GM18502 (cell line): Measurements from ENCODE around the gene DCLK2.
A peak's percentile ranks its signal among the peaks of the same experiment; 100 is the strongest.

Experiments
- ATAC-seq: cut with Tn5 transposase; IDR thresholded peaks from one replicate; pipeline ENCODE4 v1.9.1; 2021; ENCODE audit warnings: mild to moderate bottlenecking; ENCODE audit not compliant: unreplicated experiment, poor library complexity

Gene DCLK2

DNA sequence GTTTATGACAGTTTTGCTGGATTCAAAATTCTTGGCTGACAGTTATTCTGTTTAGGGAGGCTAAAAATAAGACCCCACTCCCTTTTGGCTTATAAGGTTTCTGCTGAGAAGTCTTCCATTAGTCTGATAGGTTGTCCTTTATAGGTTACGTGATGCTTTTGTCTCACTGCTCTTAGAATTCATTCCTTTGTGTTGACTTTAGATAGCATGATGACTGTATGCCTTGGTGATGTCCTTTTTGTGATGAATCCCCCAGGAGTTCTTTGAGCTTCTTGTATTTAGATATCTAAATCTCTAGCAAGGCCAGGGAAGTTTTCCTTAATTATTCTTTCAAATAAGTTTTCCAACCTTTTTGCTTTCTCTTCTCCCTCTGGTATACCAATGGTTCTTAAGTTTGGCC lies 36.4 kb downstream of the DCLK2 start:
- no peak for ATAC-seq

DNA sequence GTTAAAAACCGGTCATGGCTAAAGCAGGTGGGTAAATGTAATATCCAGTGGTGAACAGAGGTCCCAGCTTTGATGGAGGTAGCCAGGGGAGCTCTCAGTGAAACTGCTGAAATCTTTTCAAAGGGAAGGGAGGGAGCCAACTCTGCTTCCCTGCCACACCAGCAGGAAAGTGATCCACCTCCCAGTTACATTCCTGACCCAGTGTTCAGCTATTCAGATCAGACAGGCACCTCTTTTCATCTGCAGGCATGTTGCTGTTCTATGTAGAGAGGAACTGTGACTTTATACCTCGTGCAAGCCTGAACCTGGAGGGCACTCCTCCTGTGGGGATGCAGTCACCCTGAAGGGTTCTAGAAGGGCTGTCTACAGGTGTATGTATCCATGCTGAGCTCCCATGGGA lies 37.6 kb downstream of the DCLK2 start:
- no peak for ATAC-seq

- ATAC-seq = no peak
Observed at GRCh38 chr4:150116506-150116905, 38.3 kb downstream of the DCLK2 start.

DNA sequence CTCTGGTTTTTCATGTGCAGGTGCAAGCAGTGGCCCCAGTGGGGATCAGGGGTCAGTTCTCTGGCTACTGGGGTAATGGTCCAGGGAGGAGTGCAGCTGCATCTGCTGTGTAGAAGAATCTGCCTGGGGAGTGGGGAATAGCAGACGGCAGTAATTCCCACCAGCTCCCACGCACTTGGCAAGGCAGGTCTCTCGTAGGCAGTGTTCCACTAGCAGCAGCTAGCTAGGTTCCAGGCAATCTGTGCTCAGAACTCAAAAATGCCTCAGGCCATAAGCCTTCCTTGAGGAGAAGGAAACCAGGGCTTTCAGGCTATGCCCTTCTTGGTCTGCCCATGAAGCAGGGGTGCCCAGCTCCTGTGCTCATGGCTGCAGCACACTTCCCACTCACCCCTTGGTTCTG lies 38.8 kb downstream of the DCLK2 start:
- no peak for ATAC-seq

DNA sequence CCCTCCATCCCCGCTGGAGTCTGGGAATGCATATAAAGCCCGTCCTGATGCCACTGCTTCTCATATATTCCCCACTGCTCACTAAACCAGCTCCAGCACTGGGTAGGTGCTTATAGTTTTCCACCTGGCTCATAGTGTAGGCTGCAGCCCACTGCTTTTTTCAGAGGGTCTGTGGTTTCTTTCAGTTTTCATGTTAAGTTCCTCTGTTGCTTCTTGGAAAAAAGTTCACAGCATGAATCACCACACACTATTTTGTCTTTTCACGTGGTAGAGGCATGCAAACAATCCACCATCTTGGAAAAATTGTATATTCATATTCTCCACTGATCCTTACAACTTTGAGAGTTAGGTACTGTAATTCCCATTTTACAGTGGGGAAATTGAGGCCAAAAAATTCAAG lies 39.4 kb downstream of the DCLK2 start:
- no peak for ATAC-seq

- ATAC-seq = no peak
Observed at GRCh38 chr4:150119492-150119891, 41.2 kb downstream of the DCLK2 start.

- peak; percentile 35 for ATAC-seq
Observed at GRCh38 chr4:150123087-150123486, 44.8 kb downstream of the DCLK2 start.

DNA sequence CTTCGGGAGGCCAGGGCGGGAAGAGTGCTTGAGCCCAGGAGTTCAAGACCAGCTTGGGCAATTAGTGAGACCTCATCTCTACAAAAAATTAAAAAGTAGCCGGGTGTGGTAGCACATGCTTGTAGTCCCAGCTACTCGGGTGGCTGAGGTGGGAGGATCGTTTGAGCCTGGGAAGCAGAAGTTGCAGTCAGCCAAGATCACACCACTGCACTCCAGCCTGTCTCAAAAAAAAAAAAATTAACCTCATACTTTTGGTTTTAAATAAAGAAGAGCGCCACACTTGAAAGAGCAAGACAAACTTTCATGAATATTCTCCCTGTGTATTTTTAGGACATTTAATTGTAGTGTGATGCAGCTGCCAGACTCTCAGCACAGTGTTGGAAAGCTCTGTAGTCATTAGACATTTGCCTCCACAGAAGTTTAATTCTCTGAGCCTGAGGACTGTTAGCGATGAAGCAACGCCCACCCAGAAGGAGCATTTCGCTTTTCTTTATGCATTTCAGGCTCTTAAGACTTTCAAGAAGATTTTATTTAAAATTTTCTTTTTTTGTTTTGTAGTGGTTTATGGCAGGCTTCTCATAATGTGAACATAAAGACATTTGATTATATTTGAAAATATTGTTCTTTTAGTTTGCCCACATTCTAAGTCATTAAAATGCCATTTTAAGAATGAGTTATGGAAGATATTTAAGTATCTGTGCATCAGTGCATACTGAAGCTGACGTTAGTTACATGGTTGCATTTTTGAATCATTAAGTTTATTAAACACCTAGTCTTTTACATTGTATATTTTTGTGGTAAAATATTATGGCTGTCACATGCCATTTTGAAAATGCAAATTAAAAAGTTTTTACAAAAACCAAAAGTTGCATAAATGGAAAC lies 45.8 kb downstream of the DCLK2 start:
- no peak for ATAC-seq

DNA sequence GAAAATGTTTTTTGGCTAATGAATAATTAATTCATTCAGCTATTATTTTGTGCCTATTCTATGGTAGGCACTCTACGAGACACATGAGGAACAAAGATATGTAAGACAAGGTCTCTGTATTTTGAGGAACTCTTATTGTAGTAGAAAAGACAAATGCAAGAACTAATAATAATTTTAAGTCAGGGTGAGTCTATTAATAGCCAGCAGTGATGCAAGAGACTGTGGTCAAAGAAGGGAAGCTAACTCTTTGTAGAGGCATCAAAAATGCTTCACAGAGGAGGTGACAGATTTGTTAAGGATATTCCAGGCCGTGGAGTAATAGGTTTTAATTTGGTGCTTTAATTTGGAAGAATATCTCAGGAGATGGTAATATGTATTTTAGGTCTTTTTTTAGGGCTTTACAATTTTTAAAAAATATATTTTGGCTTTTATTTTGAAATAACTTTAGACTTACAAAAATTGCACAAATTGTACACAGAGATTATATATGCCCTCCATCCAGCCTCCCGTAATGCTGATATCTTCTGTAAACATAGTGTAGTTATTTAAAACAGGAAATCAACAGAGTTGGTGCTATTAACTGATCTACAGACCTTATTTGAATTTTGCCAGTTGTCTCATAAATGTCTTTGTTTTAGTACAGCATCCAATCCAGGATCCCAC lies 48.1 kb downstream of the DCLK2 start:
- ATAC-seq = peak; percentile 65

DNA sequence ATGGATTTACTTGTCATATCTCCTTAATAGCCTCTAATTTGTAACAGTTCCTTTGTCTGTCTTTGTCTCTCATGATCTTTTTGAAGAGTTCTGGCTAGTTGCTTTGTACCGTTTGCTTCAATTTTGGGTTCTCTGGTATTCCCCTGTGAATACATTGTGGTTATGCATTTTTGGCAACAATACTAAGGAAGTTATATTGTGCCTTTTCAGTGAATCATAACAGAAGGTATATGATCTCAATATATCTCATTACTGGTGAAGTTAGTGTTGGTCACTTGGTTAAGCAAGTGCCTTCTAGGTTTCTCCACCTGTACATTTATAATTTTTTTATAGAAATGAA lies 48.6 kb downstream of the DCLK2 start:
- peak; percentile 69 for ATAC-seq

DNA sequence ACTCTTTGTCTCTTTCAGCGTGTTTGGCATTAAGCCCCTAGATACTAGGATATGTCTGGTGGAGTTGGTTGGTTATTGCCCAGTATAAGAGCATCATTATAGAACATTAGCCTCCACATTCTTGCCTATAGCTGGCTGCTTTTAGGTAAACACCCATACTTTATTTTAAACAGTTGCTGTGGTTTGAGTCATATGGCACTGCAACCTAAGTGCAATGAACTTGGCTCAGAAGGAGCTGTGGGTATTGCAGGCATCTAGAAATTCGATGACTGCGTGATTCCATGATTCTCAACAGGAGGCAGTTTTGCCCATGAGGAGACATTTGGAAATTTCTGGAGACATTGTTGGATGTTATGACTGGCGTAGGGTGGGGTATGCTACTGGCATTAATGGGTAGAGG lies 49.5 kb downstream of the DCLK2 start:
- ATAC-seq = no peak

GRCh38 chr4:150130933-150131332 lies 52.7 kb downstream of the DCLK2 start:
- no peak for ATAC-seq

- no peak for ATAC-seq
Observed at GRCh38 chr4:150131581-150132228, 53.5 kb downstream of the DCLK2 start.

- no peak for ATAC-seq
Observed at GRCh38 chr4:150133605-150134004, 55.4 kb downstream of the DCLK2 start.

GRCh38 chr4:150135134-150135772 lies 57.0 kb downstream of the DCLK2 start:
- no peak for ATAC-seq

GRCh38 chr4:150136036-150136435 lies 57.8 kb downstream of the DCLK2 start:
- ATAC-seq = no peak

- no peak for ATAC-seq
Observed at GRCh38 chr4:150136481-150136880, 58.2 kb downstream of the DCLK2 start.

DNA sequence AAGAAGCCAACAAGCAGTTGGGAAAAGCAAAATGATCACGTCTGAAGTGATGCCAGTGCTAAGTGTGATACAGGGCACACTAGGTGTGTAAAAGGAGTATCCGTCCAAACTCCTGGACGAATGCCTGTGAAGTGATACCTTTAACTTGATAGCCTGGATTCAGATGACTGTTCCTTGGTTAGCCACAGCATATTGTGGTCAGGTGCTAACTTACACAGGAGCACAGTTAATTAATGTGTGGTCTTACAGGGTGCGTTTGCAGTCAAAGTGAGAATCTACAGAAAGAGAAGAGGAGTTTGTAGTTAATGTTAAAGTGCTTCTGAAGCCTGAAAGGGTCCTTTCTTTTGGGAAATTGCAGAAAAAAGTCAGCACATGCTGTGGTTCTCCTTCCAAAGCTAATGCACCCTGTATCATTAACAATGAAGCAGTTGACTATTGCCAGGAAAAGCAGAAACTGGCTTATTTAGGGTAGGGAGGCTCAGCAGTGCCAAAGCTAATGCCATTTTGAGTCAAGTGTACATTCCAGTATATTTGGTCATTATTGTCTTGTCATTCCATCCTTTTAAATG lies 61.1 kb downstream of the DCLK2 start:
- no peak for ATAC-seq

GRCh38 chr4:150140774-150141400 lies 62.6 kb downstream of the DCLK2 start:
- ATAC-seq = no peak

GRCh38 chr4:150141756-150142155 lies 63.5 kb downstream of the DCLK2 start:
- no peak for ATAC-seq
